ENCODE results near the gene MYL5. TPM values are rescaled to one million over a fixed set of nuclear protein-coding genes. Genes with fewer than 3 reads are reported as not detected.
A peak's percentile ranks its signal among the peaks of the same experiment; 100 is the strongest.

The MYL5 gene
- total and polyA plus RNA-seq, 2 of the 13 experiments (the other 11 are each of a cell fraction or from before 2014, with no cell fraction given): 6.5 to 16.0 TPM

- TF ChIP-seq PRDM10 (CRISPR knock-in tag; IDR thresholded peaks at IDR 0.05; ENCODE audit: low read depth): no peak
- TF ChIP-seq ATF3 (CRISPR knock-in tag; IDR thresholded peaks at IDR 0.05): no peak
- no peak for TF ChIP-seq ZNF883 (CRISPR knock-in tag; IDR thresholded peaks at IDR 0.05; ENCODE audit: not compliant biosample characterization)
- TF ChIP-seq ARID2 (CRISPR knock-in tag; IDR thresholded peaks at IDR 0.05; ENCODE audit: borderline replicate concordance): no peak
- no peak for TF ChIP-seq ZNF282 (IDR thresholded peaks at IDR 0.05; ENCODE audit: partially characterized antibody)
- TF ChIP-seq ZNF577 (CRISPR knock-in tag; IDR thresholded peaks at IDR 0.05; ENCODE audit: borderline replicate concordance, low read depth): no peak
- TF ChIP-seq RERE (CRISPR knock-in tag; IDR thresholded peaks at IDR 0.05; ENCODE audit: low read depth): no peak
- peak; percentile 60; the same call in 1 of the 2 replicates for TF ChIP-seq SP4 (CRISPR knock-in tag; IDR thresholded peaks at IDR 0.05)
- no peak for TF ChIP-seq ZNF772 (CRISPR knock-in tag; IDR thresholded peaks at IDR 0.05)
- no peak for TF ChIP-seq SRSF4 (IDR thresholded peaks at IDR 0.05; ENCODE audit: low read depth, low read length, poor library complexity, severe bottlenecking)
- peak; percentile 49; the same call in 1 of the 2 replicates for TF ChIP-seq SP5 (CRISPR knock-in tag; IDR thresholded peaks at IDR 0.05; ENCODE audit: borderline replicate concordance, low read depth)
- no peak for TF ChIP-seq PLSCR1 (CRISPR knock-in tag; IDR thresholded peaks at IDR 0.05; ENCODE audit: borderline replicate concordance)
- TF ChIP-seq RXRA (CRISPR knock-in tag; IDR thresholded peaks at IDR 0.05): no peak
- TF ChIP-seq RBFOX2 (IDR thresholded peaks at IDR 0.05; ENCODE audit: low read depth, low read length): peak; percentile 39; the same call in 1 of the 2 replicates
- no peak for TF ChIP-seq ZNF138 (CRISPR knock-in tag; IDR thresholded peaks at IDR 0.05; ENCODE audit: low read depth)
- TF ChIP-seq AGO1 (IDR thresholded peaks at IDR 0.05; ENCODE audit: low read depth, low read length, poor library complexity, severe bottlenecking): peak; percentile 87
- TF ChIP-seq RBM39 (IDR thresholded peaks at IDR 0.05; ENCODE audit: low read depth, low read length, poor library complexity, severe bottlenecking): peak; percentile 23
- TF ChIP-seq FOXK1 (CRISPR knock-in tag; IDR thresholded peaks at IDR 0.05; ENCODE audit: borderline replicate concordance, low read depth): no peak
Observed at GRCh38 chr4:681736-682451, 7.6 kb downstream of the MYL5 start (continued).
